Measurements from ENCODE around the gene BTBD16.

BTBD16 gene

DNA sequence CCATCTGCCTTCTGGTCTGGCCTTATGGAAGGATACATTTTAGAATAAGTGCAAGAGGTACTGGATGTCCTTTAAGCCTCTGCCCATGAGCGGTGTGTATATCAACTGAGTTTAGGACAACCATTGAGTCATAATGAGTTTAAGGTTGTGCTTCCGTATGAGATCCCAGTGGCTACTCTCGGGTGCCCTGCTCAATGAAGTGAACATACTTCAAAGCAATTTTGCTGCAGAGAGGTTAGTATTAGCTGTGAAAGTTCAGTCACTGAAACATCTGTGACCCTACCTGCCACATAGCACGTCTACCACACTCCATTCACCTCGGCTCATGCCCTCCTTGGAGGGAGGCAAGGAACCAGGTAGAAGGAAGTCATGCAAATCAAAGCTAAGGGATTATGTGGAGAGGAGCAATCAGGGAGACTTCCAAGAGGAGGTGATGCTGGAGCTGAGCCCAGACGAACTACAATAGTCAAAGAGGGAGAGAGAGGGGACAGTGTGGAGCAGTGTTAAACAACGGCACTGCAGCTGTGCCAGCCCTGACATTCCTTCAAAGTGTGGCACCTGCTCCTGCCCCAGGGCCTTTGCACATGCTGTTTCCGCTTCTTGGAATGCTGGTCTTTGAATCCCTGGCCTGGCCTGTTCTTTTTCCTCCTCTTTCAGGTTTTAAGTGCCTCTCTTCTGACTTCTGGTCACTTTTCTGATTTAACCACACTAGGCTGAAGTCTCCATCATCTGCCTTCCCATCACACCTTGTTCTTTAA lies 25.4 kb downstream of the BTBD16 start:
- DNase-seq, result no peak

DNA sequence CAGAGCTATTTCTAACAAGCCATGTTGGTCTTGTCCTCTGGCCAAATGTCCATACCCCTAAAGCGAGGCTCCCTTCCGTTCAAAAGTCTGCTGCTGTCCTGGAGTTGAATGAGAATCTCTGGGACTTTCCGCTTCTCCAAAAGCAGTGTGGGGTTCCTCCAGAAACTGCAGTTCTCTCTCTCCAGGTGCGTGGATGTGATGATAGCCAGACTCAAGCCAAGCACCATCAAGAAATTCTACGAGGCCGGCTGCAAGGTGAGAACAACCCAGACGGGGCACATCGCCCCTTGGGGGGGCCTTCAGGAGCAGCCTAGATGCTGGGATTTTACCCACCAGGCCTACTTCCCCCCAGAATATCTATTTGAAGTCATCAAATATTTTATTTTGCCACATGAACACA lies 26.5 kb downstream of the BTBD16 start:
- DNase-seq, result no peak

DNA sequence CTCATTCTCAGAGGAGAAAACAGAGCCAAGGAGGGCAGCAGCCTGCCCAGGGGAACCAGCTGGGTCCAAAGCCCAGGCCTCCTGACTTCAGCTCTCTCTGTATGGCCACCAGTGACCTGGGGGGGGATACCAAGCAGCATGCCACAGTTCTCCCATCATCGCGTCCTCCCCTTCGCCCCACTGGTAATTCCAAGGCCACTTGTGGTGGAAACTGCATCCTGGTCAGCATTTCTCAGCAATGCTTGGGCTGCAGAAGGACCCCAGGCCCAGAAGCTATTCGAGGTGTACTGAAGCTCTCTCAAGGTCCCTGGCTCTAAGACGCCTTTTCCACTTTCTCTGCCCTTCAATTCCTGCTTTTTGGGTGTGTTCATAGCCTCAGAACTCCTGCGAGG lies 27.1 kb downstream of the BTBD16 start:
- no peak for DNase-seq

DNA sequence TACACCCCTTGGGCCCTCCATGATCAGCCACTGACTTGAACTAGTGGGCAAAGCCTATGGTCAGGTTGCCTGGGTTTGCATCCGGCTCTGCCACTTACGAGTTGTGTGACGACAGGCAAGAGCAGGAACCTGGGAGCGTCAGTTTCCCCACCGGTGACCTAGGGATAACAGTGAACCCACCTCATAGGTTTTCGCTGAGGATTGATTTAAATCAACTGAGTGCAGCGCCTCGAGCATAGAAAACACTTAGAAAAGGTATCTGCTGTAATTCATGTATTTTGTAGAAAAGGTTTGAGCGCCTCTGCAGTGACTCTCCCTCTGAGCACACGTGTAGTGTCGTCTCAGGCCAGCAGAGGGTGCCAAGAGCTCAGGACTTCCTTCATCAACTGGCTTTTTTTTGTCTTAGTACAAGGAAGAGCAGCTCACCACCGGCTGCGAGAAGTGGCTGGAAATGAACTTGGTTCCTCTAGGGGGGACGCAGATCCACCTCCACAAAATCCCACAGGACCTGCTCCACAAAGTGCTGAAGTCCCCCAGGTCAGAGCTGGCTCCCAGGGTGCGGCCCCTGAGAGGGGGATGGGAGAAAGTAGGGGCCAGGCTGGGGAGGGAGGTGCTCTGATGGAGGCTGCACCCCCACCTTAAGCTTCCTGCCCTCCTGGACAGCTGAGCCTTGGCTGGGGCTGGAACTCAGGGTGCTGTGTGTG lies 27.7 kb downstream of the BTBD16 start:
- peak; percentile 67 for DNase-seq

DNA sequence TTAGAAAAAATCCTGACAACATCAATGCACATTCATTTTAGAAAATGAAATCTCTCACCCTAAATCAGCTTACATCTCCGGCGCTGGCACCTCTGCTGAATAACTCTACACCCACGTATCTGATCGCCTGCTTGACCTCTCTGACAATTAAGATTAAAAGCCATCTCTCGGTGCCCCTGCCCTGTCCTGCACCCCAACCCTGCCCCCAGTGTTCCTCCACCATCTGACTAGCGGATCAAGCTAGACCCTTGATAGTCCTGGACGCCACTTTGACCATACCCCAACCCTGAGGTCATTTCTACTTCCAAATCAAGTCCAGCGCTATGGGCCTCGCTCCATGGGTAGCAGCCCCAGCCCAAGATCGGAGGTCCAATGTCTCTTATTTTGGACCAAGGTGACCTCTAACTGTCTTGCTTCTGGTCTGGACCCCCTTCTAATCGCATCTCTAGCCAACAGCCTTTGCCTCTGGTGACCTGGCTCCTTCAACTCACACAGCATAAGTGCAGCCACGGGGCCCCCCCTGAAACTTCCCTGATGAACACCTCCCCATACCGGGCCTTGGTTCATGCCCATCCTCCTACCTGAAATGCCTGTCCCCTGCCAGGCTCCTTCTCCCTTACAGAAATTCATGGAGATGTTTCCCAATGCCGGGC lies 28.5 kb downstream of the BTBD16 start:
- no peak for DNase-seq

DNA sequence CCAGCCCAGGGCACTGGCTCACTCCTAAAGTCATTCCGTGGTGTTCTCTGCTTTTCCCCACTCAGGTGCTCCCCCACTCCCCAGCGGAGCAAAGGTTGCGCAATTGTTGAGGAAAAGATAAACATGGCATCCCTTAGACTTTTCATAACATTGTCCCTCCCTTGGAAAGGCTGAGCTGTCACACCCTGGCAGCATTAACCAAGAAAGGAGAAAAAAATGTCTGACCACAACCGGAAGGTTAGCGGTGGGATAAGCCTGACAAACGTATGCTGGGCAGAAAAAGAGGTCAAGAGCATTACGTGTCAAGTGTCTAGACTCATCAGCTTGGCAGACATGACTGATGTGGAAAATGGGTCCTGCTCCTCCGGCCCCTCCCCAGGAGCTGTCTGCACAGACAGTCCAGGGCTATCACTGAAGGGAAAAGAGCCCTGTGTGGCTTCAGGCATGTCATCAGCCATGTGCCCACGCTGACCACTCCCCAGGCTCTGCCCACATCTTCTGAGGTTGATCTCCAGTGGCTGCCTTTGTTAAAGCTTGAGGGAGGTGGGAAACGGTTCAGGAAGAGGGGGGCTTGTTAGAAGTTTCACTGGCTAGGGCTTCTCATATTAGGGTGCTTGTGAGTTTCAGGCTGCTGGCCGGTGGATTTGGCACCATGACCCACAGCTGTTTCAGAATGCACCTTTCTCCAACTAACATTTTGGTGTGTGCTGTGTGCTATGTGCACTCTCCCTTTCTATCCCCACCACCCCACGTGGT lies 30.1 kb downstream of the BTBD16 start:
- no peak for DNase-seq

DNA sequence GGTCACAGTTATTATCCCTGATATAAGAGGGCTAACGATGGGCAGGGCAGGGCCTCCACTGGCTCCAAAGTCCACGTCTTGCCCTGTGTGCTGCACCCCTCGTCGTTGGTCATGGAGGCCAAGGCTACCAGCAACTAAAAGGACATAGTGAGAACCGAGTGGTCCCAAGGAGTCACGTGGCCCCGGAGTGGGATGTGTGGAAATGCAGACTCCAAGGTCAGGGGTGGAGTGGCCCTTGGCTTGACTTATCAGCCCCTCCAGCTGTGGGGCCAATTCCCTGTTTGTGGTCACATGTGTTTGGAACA lies 30.7 kb downstream of the BTBD16 start:
- DNase-seq, result no peak

DNA sequence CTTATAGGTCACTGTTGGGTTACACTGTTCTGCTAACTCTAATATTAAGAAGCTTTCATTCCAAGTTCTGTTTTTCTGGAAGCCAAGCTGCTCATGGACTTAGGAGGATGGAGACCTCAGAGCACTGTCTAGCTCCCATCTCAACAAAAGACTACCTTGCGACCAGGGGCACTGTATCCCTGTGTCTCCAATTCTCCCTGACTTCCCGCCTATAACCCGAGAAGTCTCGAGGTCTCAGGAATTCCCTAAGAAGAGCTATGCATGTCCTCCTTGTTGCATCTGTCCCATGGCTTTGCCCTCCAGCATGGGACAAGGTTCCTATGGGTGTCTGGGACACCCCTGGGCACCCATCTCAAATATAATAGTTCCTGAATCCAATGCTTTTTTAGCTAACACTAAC lies 31.2 kb downstream of the BTBD16 start:
- no peak for DNase-seq

DNA sequence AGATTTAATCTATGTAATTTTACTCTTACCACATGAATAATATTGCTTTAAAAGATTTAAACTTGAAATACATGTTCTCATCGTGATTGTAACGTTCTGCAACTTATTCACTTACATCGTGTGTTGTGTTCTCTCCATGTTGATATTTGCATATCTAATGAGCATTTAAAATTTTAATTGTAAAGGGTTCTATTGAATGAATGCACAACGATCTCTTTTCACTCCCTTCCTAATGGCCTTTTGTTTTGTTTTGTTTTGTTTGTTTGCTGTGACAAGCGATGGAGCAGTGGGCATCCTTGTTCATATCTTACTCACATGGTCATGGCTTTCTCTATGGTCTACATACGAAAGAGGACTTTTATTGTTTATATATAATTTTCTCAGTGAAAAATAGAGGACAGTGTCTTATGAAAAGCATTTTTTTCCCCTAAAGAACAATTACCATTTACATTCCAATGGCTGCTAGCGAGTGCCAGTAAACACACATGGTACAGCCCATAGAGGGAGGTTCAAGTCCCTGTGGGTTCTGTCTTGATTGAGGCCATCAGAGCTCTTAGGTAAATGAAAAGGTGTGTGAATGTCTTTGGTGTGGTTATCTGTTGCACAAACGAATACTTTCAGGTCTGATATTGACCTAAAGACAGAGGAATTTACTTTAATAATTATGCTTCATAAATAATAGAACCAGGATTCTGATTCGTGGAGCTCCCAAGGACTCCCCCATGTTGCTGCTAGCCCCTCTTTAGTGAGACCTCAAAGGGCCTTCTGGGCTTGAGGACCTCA lies 32.4 kb downstream of the BTBD16 start:
- DNase-seq, result no peak

DNA sequence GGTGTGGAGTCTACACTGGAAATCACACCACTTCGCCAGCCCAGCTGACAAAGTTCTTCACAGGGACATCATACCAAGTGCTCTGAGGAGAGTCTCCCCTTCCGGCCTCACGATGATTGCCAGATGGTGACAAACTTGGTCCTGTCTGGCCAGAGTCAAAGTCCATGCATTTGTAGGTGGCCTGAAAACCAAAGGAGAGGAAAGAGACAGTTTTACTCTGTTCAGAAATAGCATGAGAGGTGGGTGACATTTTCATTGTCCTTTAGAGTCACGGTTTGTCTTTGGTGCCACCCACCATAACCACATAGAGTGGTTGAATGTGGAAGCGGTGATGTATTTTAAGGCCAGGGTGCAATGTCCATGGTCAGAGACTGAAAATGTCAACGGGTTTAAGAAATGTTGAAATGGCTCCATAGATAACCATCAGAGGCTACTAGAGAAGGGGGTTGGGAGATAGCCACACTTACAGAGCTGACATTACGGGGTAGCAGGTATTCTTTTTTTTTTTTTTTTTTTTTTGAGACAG lies 33.0 kb downstream of the BTBD16 start:
- DNase-seq, result no peak

DNA sequence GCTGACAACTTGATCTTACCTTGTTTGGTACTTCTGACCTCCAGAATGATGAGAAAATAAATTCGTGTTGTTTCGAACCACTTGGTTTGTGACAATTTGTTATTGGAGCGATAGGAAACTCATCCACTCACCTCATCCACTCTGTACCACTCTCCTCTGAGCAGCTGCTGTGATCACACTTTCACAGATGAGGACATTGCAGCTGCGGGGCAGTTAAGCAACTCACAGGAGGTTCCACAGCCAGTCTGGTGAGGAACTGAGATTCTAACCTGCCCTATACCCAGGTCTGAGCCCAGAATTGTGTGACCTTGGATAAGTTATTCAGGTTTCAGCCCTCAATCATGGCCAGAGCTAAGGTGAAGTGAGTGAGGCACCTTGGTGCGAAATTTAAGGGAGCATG lies 35.2 kb downstream of the BTBD16 start:
- DNase-seq, result no peak

DNA sequence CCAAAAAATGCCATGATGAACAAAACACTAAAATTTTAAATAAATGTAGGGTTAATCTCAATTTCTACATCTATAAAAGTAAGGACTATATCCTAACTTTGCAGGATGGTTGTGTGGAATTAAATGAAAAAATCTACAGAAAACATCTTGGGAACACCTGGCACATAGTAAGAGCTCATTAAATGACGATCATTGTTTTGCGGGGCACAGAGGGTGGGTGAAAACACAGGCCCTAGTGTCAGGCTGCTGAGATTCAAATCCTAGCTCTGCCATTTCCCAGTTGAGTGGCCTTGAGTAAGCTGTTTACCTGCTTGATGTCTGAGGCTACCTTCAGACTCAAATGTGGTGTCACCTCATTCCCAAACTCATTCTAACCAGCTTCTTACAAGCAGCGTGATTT lies 35.6 kb downstream of the BTBD16 start:
- DNase-seq, result no peak

DNA sequence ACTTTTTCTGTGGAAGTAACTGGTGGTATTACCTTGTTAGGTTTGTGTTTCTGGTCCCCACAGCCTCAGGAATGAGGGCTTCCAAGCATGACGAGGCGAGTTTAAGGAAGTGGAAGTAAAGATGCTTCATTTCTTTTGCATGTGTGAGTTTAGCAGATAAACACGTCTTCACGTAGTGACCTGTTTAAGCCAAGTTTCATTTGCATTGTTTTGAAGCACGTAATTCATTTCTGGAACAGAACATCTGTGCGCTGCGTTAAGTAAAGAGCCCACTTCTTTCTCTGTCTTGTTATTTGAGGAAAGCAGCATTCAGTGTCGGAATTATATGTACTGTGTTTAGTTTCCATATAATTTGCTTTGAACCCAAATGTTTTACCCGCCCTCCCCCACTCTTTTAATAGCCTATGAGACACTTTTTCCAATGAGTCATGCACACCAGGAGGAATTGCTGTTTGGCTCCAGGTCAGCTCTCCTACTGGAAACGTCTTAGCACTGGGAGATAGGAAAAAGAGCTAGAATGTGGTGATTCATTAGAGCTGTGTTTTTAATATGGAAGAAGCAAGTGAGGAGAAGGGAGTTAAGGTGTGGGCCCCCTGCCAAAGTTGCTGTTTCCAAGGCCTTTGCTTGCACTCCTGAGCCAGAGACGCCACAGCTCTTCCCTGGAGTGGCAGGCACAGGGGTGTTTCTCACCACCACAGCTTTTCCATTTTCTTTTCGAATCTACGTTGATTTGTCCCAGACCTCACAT lies 36.7 kb downstream of the BTBD16 start:
- no peak for DNase-seq

DNA sequence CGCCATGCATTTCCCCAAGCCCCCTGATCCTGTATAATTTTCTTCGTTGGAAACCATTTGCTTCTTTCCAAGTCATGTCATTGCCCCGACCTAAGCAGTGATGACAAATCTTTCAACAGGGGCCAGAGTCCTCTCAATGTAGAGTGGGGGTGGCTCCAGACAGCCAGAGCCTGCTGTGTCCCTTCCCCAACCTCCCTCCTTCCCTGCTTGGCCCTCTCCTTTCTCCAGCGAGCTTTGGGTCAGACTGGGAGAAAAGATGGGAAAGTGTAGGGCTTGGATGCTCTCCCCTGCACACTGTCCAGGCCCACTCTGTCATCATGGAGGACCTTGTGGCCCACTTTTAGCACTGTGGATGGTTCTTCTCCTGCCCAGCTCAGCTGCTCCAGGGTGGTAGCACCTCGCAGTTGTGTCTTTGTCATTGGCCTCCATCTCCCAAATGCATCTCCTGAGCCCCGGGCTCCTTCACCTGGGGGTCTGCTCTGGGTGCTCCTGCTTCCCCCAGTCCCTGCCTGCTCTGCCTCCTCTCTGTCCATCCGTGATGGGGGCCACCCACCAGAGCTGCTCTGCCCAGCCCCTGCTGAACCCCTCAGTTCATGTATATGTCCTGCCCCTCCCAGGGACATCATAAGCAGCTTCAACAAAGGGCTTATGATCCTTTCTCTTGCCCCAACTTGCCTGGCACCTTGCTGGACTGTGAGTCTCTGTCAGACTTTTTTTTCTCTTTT lies 37.5 kb downstream of the BTBD16 start:
- DNase-seq, result no peak

DNA sequence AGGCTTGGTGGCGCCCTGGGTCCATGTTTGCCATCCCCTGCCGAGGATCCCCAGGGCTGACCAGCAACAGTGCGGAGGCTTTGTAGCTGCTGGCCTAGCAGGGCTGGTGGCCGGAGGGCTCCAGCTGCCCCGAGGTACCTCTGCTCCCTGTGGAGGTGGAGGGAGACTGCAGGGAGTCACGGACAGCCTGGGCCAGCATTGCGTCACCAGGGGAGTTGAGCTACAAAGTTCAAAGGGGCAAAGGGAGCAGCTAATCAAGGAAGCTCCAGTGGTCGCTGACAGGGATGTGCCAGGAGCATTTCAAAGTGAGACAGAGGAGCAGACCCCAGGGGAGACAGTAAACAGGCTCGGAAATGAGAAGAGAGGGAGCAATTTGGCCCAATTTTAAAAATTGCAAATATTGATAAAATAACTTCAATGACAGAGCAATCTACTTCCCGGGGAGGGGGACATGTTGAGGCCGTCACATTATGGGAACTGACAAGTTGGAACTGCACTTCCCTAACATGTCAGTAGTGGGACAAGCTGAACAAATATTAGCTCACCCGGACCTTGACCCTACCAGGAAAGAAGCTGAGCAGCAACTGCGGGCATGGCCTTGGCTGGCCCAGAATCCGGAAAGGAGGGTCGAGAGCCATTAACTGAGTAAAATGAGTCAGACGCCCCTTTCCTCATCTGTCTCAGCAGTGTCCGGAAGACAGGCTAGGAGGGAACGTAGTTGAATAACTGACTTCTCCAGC lies 39.4 kb downstream of the BTBD16 start:
- DNase-seq, result no peak

DNA sequence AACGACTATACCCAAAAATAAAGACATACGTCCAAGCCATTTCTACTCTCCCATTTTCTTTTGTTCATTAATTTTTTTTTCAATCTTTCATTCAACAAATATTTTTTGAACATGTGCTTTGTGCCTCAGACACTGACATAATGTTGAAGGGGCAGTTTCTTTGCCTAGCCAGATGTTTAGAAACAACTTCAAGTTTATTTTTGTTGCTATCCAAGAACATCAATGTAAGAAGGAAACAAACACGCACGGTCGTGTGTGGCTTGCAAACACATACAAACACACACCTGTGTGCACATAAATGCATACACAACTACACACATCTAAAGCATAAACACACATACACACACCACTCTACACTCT lies 39.9 kb downstream of the BTBD16 start:
- no peak for DNase-seq

DNA sequence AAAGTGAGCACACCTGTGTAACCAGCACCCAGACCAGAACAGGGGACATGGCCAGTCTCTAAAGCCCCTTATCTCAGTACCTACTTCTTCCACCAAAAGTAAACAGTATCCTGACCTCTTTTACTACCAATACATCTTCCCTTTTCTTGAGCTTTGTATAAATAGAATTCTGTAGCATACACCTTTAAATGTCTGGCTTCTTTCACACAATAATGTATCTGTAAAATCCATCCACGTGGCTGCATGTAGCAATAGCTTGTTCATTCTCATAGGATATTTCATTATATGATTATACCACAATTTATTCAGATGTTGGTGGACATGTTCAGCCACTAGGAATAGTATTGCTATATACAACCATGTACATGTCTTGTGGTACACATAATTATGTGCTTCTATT lies 40.6 kb downstream of the BTBD16 start:
- no peak for DNase-seq

DNA sequence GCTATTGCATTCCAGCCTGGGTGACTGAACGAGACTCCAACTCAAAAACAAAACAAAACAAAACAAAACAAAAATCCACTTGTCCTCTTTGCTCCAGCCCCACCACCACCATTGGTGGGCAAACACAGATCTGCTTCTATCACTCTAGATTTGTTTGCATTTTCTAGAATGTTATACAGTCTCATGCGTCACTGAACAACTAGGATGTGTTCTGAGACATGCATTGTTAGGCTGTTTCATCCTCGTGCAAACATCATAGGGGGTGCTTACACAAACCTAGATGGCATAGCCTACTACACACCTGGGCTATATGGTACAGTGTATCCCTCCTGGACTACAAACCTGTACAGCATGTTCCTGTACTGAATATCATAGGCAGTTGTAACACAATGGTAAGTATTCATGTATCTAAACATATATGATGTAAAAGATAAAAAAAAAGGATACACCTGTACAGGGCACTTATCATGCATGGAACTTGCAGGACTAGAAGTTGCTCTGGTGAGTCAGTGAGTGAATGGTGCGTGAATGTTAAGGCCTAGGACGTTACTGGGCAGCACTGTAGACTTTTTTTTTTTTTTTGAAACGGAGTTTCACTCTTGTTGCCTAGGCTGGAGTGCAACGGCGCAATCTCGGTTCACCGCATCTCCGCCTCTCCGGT lies 45.3 kb downstream of the BTBD16 start:
- no peak for DNase-seq

DNA sequence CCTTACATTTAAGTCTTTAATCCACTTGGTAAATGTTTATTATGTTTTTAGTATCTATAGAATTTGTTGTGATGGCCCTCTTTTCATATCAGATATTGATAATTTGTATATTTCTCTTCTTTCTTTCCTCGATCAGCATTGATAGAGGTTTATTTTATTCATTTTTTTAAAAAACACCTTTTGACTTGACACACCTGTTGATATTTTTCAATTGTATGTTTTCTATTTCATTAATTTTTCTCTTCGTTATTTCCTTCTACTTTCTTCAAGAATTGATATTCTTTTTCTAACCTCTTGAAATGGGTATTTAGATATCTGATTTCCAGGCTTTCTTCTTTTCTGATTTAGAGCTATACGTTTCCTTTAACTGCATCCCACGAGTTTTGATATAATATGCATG lies 50.9 kb downstream of the BTBD16 start:
- no peak for DNase-seq

DNA sequence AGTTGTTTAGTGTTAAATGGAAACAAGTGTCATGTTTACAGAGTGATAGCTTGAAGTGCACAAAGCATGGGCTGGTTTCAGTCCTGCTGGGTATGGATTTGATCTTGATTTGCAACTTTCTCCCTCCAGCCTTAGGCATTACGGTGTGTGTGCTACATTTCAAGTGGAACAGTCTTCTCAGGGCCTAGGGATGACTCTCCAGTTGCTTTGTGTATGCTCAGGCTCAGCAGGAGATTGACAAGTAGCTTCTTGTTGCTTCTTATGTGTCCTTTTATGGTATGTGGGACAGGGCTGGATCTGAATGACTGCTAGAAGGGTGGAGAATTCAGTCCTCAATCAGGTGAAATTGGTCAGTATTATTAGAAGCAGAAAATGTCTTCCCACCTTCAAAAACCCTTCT lies 52.1 kb downstream of the BTBD16 start:
- no peak for DNase-seq

All from activated naive CD4-positive, alpha-beta T cell treated with Interleukin-2 at 50 U/mL for 16 hours (primary cell).